HFF-Myc (cell line): ENCODE data around the gene NPFF.

Experiments
- DNase-seq: peaks from one replicate; pipeline ENCODE4 v3.0.0-alpha.2; 2011; ENCODE audit warnings: low read depth; ENCODE audit errors: extremely low read depth
- H3K4me3 ChIP-seq: replicated peaks from 2 replicates; pipeline ENCODE4 v1.5.1; 2011; ENCODE audit warnings: low read depth, mild to moderate bottlenecking, control low read depth, low read length
- CTCF ChIP-seq: IDR thresholded peaks from 2 replicates; pipeline ENCODE4 v1.5.1; 2012; ENCODE audit warnings: mild to moderate bottlenecking, low read depth, low read length, control low read depth; ENCODE audit errors: missing control alignments

The NPFF gene

GRCh38 chr12:53539526-53539925 lies 32.2 kb upstream of the NPFF start:
- no peak for TF ChIP-seq CTCF
- DNase-seq = no peak
- H3K4me3 ChIP-seq = no peak overlapping the region

- no peak overlapping the region for H3K4me3 ChIP-seq
- no peak for TF ChIP-seq CTCF
- DNase-seq = no peak
Observed at GRCh38 chr12:53538209-53538689, 31.0 kb upstream of the NPFF start.

- no peak for TF ChIP-seq CTCF
- DNase-seq = no peak
- no peak overlapping the region for H3K4me3 ChIP-seq
Observed at GRCh38 chr12:53536962-53537361, 29.7 kb upstream of the NPFF start.

- no peak overlapping the region for H3K4me3 ChIP-seq
- TF ChIP-seq CTCF = no peak
- no peak for DNase-seq
Observed at GRCh38 chr12:53533471-53533870, 26.2 kb upstream of the NPFF start.

- H3K4me3 ChIP-seq = no peak overlapping the region
- no peak for TF ChIP-seq CTCF
- no peak for DNase-seq
Observed at GRCh38 chr12:53532524-53533445, 25.5 kb upstream of the NPFF start.

- DNase-seq = no peak
- TF ChIP-seq CTCF = no peak
- no peak overlapping the region for H3K4me3 ChIP-seq
Observed at GRCh38 chr12:53532021-53532420, 24.7 kb upstream of the NPFF start.
